Body of pancreas (tissue), 4 donors: ENCODE data around the gene KRTAP9-1.

Experiments used
- CTCF ChIP-seq, 7 experiments: fragments of 450-650 bp in 4 of 7; fragments of 200-600 bp in 3 of 7; sonication (generic) in 3 of 7; IDR thresholded peaks; one replicate each; pipeline ENCODE4 v1.5.1; 2016 to 2019; ENCODE audit warnings: antibody characterized with exemption in 7 of 7
- POLR2A ChIP-seq, 3 donors: fragments of 450-650 bp; IDR thresholded peaks; one replicate each; pipeline ENCODE4 v1.6.1; 2016; ENCODE audit warnings: antibody characterized with exemption in 3 of 3, mild to moderate bottlenecking in 2 of 3

DNA sequence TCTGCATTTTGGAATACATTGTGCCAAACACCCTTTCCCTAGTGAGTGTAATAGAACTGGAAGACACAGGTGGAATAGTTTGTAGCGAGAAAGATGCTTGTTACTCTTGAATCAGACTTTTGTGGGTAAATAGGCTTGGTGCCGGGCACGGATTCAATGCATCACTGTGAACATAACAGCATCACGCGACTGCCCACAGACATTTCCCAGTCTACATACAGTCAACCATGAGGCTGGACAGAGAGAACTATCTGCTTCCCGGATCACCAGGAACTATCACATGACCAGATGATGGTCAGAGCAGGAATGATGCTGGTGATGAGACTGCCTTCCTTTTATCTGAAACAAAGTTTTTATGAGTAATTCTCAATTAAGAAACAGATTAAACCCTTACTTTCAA lies 36.4 kb downstream of the KRTAP9-1 start:
- TF ChIP-seq CTCF (IDR thresholded peaks at IDR 0.05): no peak
- no peak for TF ChIP-seq POLR2A (IDR thresholded peaks at IDR 0.05)
